Ascending aorta (tissue), 2 donors: ENCODE measurements around the gene AP2A1. TPM values are rescaled to one million over a fixed set of nuclear protein-coding genes. Genes with fewer than 3 reads are reported as not detected.

Experiments
- DNase-seq, 2 donors: peaks; one replicate each; pipeline ENCODE4 v3.0.0-alpha.2; 2019; ENCODE audit warnings: low spot score in 2 of 2
- H3K27ac ChIP-seq, 2 donors: fragments of 200-600 bp; sonication (generic); one replicate each; pipeline ENCODE4 v1.5.1; 2016 to 2017; ENCODE audit warnings: mild to moderate bottlenecking in 1 of 2
- H3K27me3 ChIP-seq: fragments of 200-600 bp; sonication (generic); one replicate; pipeline ENCODE4 v1.5.1; 2017
- H3K36me3 ChIP-seq, 2 donors: fragments of 200-600 bp; sonication (generic); one replicate each; pipeline ENCODE4 v1.5.1; 2016
- H3K4me1 ChIP-seq, 2 donors: fragments of 200-600 bp; sonication (generic); one replicate each; pipeline ENCODE4 v1.5.1; 2016 to 2017; ENCODE audit warnings: mild to moderate bottlenecking in 1 of 2
- H3K4me3 ChIP-seq, 2 donors: fragments of 200-600 bp; sonication (generic); one replicate each; pipeline ENCODE4 v1.5.1; 2016 to 2017; ENCODE audit warnings: mild to moderate bottlenecking in 1 of 2
- H3K9me3 ChIP-seq, 2 donors: fragments of 200-600 bp; sonication (generic); one replicate each; pipeline ENCODE4 v1.5.1; 2016
- CTCF ChIP-seq, 3 experiments: fragments of 200-600 bp in 2 of 3; fragments of 450-650 bp in 1 of 3; sonication (generic) in 2 of 3; IDR thresholded peaks; one replicate each; pipeline ENCODE4 v1.5.1; 2016 to 2019; ENCODE audit warnings: antibody characterized with exemption in 3 of 3, mild to moderate bottlenecking in 1 of 3, moderate library complexity in 1 of 3
- intact Hi-C: fragments of 100-400 bp; cut with DNase I; formaldehyde crosslinking; loops from one replicate; pipeline ENCODE4 v1.15.1; 2023
- total RNA-seq: library from RNA; depleted of rRNA; stranded (reverse); fragments of >200 nt; gene quantifications from one replicate; pipeline ENCODE4 v1.1.0, GENCODE V29; 2016

The AP2A1 gene
- total RNA-seq, 1 donor from 2014 or later: 249 TPM

GRCh38 chr19:49840321-49840720 lies 73.5 kb downstream of the AP2A1 start:
- Histone ChIP-seq H3K27me3 (no peaks in the 10 kb centered on the region), H3K27ac (no peak overlapping the region), H3K4me1 (no peaks in the 10 kb centered on the region), H3K36me3 (peaks cover 23 to 51% of the 10 kb centered on the region in 2 donors), H3K9me3 (no peaks in the 10 kb centered on the region), H3K4me3 (no peak overlapping the region)
- no peak for DNase-seq
- intact Hi-C loops: no loop called here
- TF ChIP-seq CTCF (IDR thresholded peaks at IDR 0.05): no peak

GRCh38 chr19:49840736-49841249 lies 74.0 kb downstream of the AP2A1 start:
- no peak overlapping the region for H3K4me3 ChIP-seq
- intact Hi-C loops: no loop called here
- no peak overlapping the region for H3K27ac ChIP-seq
- no peaks in the 10 kb centered on the region for H3K27me3 ChIP-seq
- no peaks in the 10 kb centered on the region for H3K9me3 ChIP-seq
- no peak for DNase-seq
- peaks cover 18 to 47% of the 10 kb centered on the region in 2 donors for H3K36me3 ChIP-seq
- no peaks in the 10 kb centered on the region for H3K4me1 ChIP-seq
- no peak for TF ChIP-seq CTCF (IDR thresholded peaks at IDR 0.05)

GRCh38 chr19:49843265-49843664 lies 76.5 kb downstream of the AP2A1 start:
- Histone ChIP-seq H3K4me3 (no peak overlapping the region), H3K9me3 (no peaks in the 10 kb centered on the region), H3K27ac (no peak overlapping the region), H3K4me1 (no peaks in the 10 kb centered on the region), H3K27me3 (no peaks in the 10 kb centered on the region), H3K36me3 (peaks cover 2 to 25% of the 10 kb centered on the region in 2 donors)
- TF ChIP-seq CTCF (IDR thresholded peaks at IDR 0.05): no peak
- intact Hi-C loops: no loop called here
- no peak for DNase-seq

GRCh38 chr19:49844138-49845095 lies 77.6 kb downstream of the AP2A1 start:
- H3K27ac ChIP-seq: no peak overlapping the region
- peaks cover 0 to 13% of the 10 kb centered on the region in 2 donors for H3K36me3 ChIP-seq
- no peaks in the 10 kb centered on the region for H3K4me1 ChIP-seq
- H3K9me3 ChIP-seq: no peaks in the 10 kb centered on the region
- no peak for TF ChIP-seq CTCF (IDR thresholded peaks at IDR 0.05)
- H3K27me3 ChIP-seq: no peaks in the 10 kb centered on the region
- no peak for DNase-seq
- intact Hi-C loops: no loop called here
- no peak overlapping the region for H3K4me3 ChIP-seq

GRCh38 chr19:49845414-49845813 lies 78.6 kb downstream of the AP2A1 start:
- no peak overlapping the region for H3K27ac ChIP-seq
- H3K27me3 ChIP-seq: no peaks in the 10 kb centered on the region
- no peak overlapping the region for H3K4me3 ChIP-seq
- H3K9me3 ChIP-seq: no peaks in the 10 kb centered on the region
- no peak for TF ChIP-seq CTCF (IDR thresholded peaks at IDR 0.05)
- DNase-seq: no peak
- peaks cover 0 to 6% of the 10 kb centered on the region in 2 donors for H3K36me3 ChIP-seq
- H3K4me1 ChIP-seq: no peaks in the 10 kb centered on the region
- intact Hi-C loops: no loop called here
